ENCODE data around the gene HEATR3.

The HEATR3 gene

GRCh38 chr16:50065624-50066481, at the start of gene HEATR3:
HEATR3 (plus strand) TSS chr16:50065970; CDS start chr16:50066132, 162 bp downstream.
- Mint-ChIP-seq H3K9me3 (no peaks in the 10 kb centered on the region), H3K27ac (peak within 1 kb of the TSS; percentile 97), H3K36me3 (peaks cover 9 to 17% of the 10 kb centered on the region in 2 donors), H3K4me3 (peak within 1 kb of the TSS; percentile 88 to 91), H3K4me1 (peaks cover 23 to 25% of the 10 kb centered on the region in 2 donors), H3K27me3 (no peaks in the 10 kb centered on the region)
- ATAC-seq (replicated peaks) (peak; percentile 93), DNase-seq (peak; percentile 92)

GRCh38 chr16:50017553-50017952, 48.2 kb upstream of the HEATR3 start:
- ATAC-seq (replicated peaks): no peak
- no peak for DNase-seq
- Mint-ChIP-seq H3K36me3 (no peaks in the 10 kb centered on the region), H3K9me3 (no peaks in the 10 kb centered on the region), H3K4me3 (no peak overlapping the region), H3K27me3 (peaks cover 6 to 11% of the 10 kb centered on the region in 2 donors), H3K4me1 (peaks cover 0 to 7% of the 10 kb centered on the region in 2 donors), H3K27ac (no peak overlapping the region)

- Mint-ChIP-seq H3K27me3 (peaks cover 6 to 11% of the 10 kb centered on the region in 2 donors), H3K27ac (no peak overlapping the region), H3K4me1 (peaks cover 0 to 5% of the 10 kb centered on the region in 2 donors), H3K4me3 (no peak overlapping the region), H3K36me3 (no peaks in the 10 kb centered on the region), H3K9me3 (no peaks in the 10 kb centered on the region)
- ATAC-seq (replicated peaks) (no peak), DNase-seq (no peak)
Measured at GRCh38 chr16:50021544-50021943, 44.2 kb upstream of the HEATR3 start.

GRCh38 chr16:50023641-50024040, 42.1 kb upstream of the HEATR3 start:
- H3K27ac Mint-ChIP-seq: no peak overlapping the region
- DNase-seq: no peak
- H3K36me3 Mint-ChIP-seq: no peaks in the 10 kb centered on the region
- H3K27me3 Mint-ChIP-seq: peaks cover 6 to 10% of the 10 kb centered on the region in 2 donors
- ATAC-seq (replicated peaks): no peak
- H3K9me3 Mint-ChIP-seq: no peaks in the 10 kb centered on the region
- H3K4me3 Mint-ChIP-seq: no peak overlapping the region
- H3K4me1 Mint-ChIP-seq: peaks cover 5% of the 10 kb centered on the region in 2 donors

GRCh38 chr16:50024207-50024606, 41.6 kb upstream of the HEATR3 start:
- DNase-seq (no peak), ATAC-seq (replicated peaks) (no peak)
- Mint-ChIP-seq H3K27me3 (peaks cover 6 to 7% of the 10 kb centered on the region in 2 donors), H3K27ac (no peak overlapping the region), H3K4me1 (peaks cover 5% of the 10 kb centered on the region in 2 donors), H3K4me3 (peak overlapping the region in 1 of 2 donors; percentile 97), H3K9me3 (no peaks in the 10 kb centered on the region), H3K36me3 (no peaks in the 10 kb centered on the region)

- H3K27me3 Mint-ChIP-seq: peaks cover 6 to 7% of the 10 kb centered on the region in 2 donors
- peak within 1 kb of the TSS; percentile 93 to 97 for H3K4me3 Mint-ChIP-seq
- DNase-seq: peak; percentile 96
- H3K36me3 Mint-ChIP-seq: peaks cover 0 to under 1% of the 10 kb centered on the region in 2 donors
- H3K9me3 Mint-ChIP-seq: no peaks in the 10 kb centered on the region
- peak within 1 kb of the TSS; percentile 95 for H3K27ac Mint-ChIP-seq
- peak; percentile 99 to 100 for ATAC-seq (replicated peaks)
- peaks cover 5% of the 10 kb centered on the region in 2 donors for H3K4me1 Mint-ChIP-seq
Measured at GRCh38 chr16:50024684-50025536, 40.9 kb upstream of the HEATR3 start, which contains the start of gene CNEP1R1. CNEP1R1 (plus strand) TSS chr16:50025225; CDS start chr16:50025316, 91 bp downstream.

- peaks cover 3 to 5% of the 10 kb centered on the region in 2 donors for H3K36me3 Mint-ChIP-seq
- H3K4me1 Mint-ChIP-seq: peaks cover 5% of the 10 kb centered on the region in 2 donors
- no peaks in the 10 kb centered on the region for H3K9me3 Mint-ChIP-seq
- peak overlapping the region; percentile 93 to 97 for H3K4me3 Mint-ChIP-seq
- peak overlapping the region; percentile 77 for H3K27ac Mint-ChIP-seq
- DNase-seq: no peak
- H3K27me3 Mint-ChIP-seq: peaks cover 6 to 7% of the 10 kb centered on the region in 2 donors
- peak; percentile 16 to 19 for ATAC-seq (replicated peaks)
Measured at GRCh38 chr16:50025537-50025931, 40.2 kb upstream of the HEATR3 start.

GRCh38 chr16:50027829-50028228, 37.9 kb upstream of the HEATR3 start:
- ATAC-seq (replicated peaks): no peak
- no peak overlapping the region for H3K4me3 Mint-ChIP-seq

GRCh38 chr16:50035468-50035992, 30.2 kb upstream of the HEATR3 start:
- no peak for DNase-seq
- H3K27me3 Mint-ChIP-seq: no peaks in the 10 kb centered on the region
- H3K4me3 Mint-ChIP-seq: no peak overlapping the region
- no peaks in the 10 kb centered on the region for H3K9me3 Mint-ChIP-seq
- ATAC-seq (replicated peaks): no peak
- H3K4me1 Mint-ChIP-seq: peaks cover 14 to 18% of the 10 kb centered on the region in 2 donors
- no peak overlapping the region for H3K27ac Mint-ChIP-seq
- H3K36me3 Mint-ChIP-seq: peaks cover 29 to 30% of the 10 kb centered on the region in 2 donors

More at GRCh38 chr16:50027829-50028228, 37.9 kb upstream of the HEATR3 start:
- Mint-ChIP-seq H3K36me3 (peaks cover 21 to 22% of the 10 kb centered on the region in 2 donors), H3K9me3 (no peaks in the 10 kb centered on the region), H3K27me3 (no peaks in the 10 kb centered on the region), H3K27ac (no peak overlapping the region), H3K4me1 (peaks cover 5 to 7% of the 10 kb centered on the region in 2 donors)
- DNase-seq: no peak

GRCh38 chr16:50036426-50036825, 29.3 kb upstream of the HEATR3 start:
- no peak overlapping the region for H3K4me3 Mint-ChIP-seq
- H3K27ac Mint-ChIP-seq: no peak overlapping the region
- H3K27me3 Mint-ChIP-seq: no peaks in the 10 kb centered on the region
- no peak for ATAC-seq (replicated peaks)
- H3K4me1 Mint-ChIP-seq: peaks cover 14 to 19% of the 10 kb centered on the region in 2 donors
- no peaks in the 10 kb centered on the region for H3K9me3 Mint-ChIP-seq
- H3K36me3 Mint-ChIP-seq: peaks cover 23 to 24% of the 10 kb centered on the region in 2 donors
- DNase-seq: no peak

- ATAC-seq (replicated peaks) (no peak), DNase-seq (no peak)
- Mint-ChIP-seq H3K27ac (no peak overlapping the region), H3K4me1 (peaks cover 12 to 19% of the 10 kb centered on the region in 2 donors), H3K27me3 (peaks cover 0 to 2% of the 10 kb centered on the region in 2 donors), H3K36me3 (peaks cover 11 to 14% of the 10 kb centered on the region in 2 donors), H3K4me3 (no peak overlapping the region), H3K9me3 (no peaks in the 10 kb centered on the region)
Measured at GRCh38 chr16:50037662-50038220, 28.0 kb upstream of the HEATR3 start.

GRCh38 chr16:50038286-50038685, 27.5 kb upstream of the HEATR3 start:
- DNase-seq (no peak), ATAC-seq (replicated peaks) (no peak)
- Mint-ChIP-seq H3K27me3 (peaks cover 0 to 5% of the 10 kb centered on the region in 2 donors), H3K4me3 (no peak overlapping the region), H3K9me3 (no peaks in the 10 kb centered on the region), H3K27ac (peak overlapping the region; percentile 52), H3K36me3 (peaks cover 10 to 11% of the 10 kb centered on the region in 2 donors), H3K4me1 (peaks cover 12 to 19% of the 10 kb centered on the region in 2 donors)

- peaks cover 12 to 19% of the 10 kb centered on the region in 2 donors for H3K4me1 Mint-ChIP-seq
- H3K27ac Mint-ChIP-seq: peak overlapping the region; percentile 52
- ATAC-seq (replicated peaks) (peak; percentile 74 to 88), DNase-seq (no peak)
- peaks cover 7 to 11% of the 10 kb centered on the region in 2 donors for H3K36me3 Mint-ChIP-seq
- H3K4me3 Mint-ChIP-seq: no peak overlapping the region
- no peaks in the 10 kb centered on the region for H3K9me3 Mint-ChIP-seq
- H3K27me3 Mint-ChIP-seq: peaks cover 0 to 9% of the 10 kb centered on the region in 2 donors
Measured at GRCh38 chr16:50038756-50039529, 26.8 kb upstream of the HEATR3 start.

Measured in stimulated activated naive B cell treated with anti-CD40 and anti-IgM and Interleukin-4, amounts not matched to agents 10 μg/mL and 1 μg/mL and 100 μg/mL, for 72 hours (primary cell).